ENCODE data around the gene CPTP. TPM values are rescaled to one million over a fixed set of nuclear protein-coding genes. Genes with fewer than 3 reads are reported as not detected.
"Not testable (repeated sequence)": the region's sequence is repeated elsewhere in the genome, so short reads cannot be mapped to it uniquely, and the experiment has no call there.

The CPTP gene
- total and polyA plus RNA-seq, 8 donors = 10.6 to 25.2 (median 15.0) TPM

- peaks cover 0 to 62% of the 10 kb centered on the region in 2 donors for H3K27me3 ChIP-seq
- intact Hi-C loops (cut with DNase I) = no loop called here
- ATAC-seq = no peak
Observed at GRCh38 chr1:1361982-1362423, 37.4 kb downstream of the CPTP start.

GRCh38 chr1:1364266-1364665 lies 39.7 kb downstream of the CPTP start:
- peaks cover 0 to 40% of the 10 kb centered on the region in 2 donors for H3K27me3 ChIP-seq
- DNase-seq = peak in 1 of 4 donors; percentile 65
- no peak for ATAC-seq
- no peaks in the 10 kb centered on the region for H3K36me3 ChIP-seq
- H3K27ac ChIP-seq = no peak overlapping the region
- no peak for TF ChIP-seq CTCF (IDR thresholded peaks at IDR 0.05)
- no peak overlapping the region for H3K4me3 ChIP-seq
- H3K9me3 ChIP-seq = peaks cover 0 to 3% of the 10 kb centered on the region in 2 donors
- peaks cover 3 to 7% of the 10 kb centered on the region in 2 donors for H3K4me1 ChIP-seq
- intact Hi-C loops (cut with DNase I) = no loop called here

More at GRCh38 chr1:1361982-1362423, 37.4 kb downstream of the CPTP start:
- H3K4me1 ChIP-seq = peaks cover 13% of the 10 kb centered on the region in 2 donors
- H3K4me3 ChIP-seq = no peak overlapping the region
- peak overlapping the region; percentile 48 to 87 for H3K27ac ChIP-seq
- no peaks in the 10 kb centered on the region for H3K9me3 ChIP-seq
- TF ChIP-seq CTCF (IDR thresholded peaks at IDR 0.05) = no peak
- no peaks in the 10 kb centered on the region for H3K36me3 ChIP-seq
- DNase-seq = peak in 2 of 4 donors; percentile 63 to 65

GRCh38 chr1:1365875-1366698 lies 41.5 kb downstream of the CPTP start:
- DNase-seq (no peak), ATAC-seq (no peak)
- Histone ChIP-seq H3K9me3 (peaks cover 0 to 3% of the 10 kb centered on the region in 2 donors), H3K36me3 (no peaks in the 10 kb centered on the region), H3K27ac (no peak overlapping the region), H3K4me3 (no peak overlapping the region), H3K27me3 (peaks cover 0 to 21% of the 10 kb centered on the region in 2 donors), H3K4me1 (peaks cover 0 to 3% of the 10 kb centered on the region in 2 donors)
- no peak for TF ChIP-seq CTCF (IDR thresholded peaks at IDR 0.05)
- intact Hi-C loops (cut with DNase I) = no loop called here

DNA sequence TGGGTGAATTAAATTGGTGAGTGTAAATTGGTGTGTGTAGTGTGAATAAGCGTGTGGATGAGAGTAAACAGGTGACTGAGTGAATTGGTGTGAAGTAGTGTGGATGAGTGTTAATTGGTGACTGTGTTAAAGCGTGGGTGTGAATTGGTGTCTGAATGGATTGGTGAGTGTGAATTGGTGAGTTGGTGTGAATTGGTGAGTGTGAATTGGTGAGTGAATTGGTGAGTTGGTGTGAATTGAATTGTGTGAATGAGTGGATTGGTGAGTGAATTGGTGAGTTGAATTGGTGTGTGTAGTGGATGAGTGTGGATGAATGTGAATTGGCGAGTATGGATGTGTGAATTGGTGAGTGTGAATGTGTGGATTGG lies 42.1 kb downstream of the CPTP start:
- TF ChIP-seq CTCF (IDR thresholded peaks at IDR 0.05) = no peak
- DNase-seq (no peak), ATAC-seq (no peak)
- intact Hi-C loops (cut with DNase I) = no loop called here
- H3K36me3 ChIP-seq = no peaks in the 10 kb centered on the region
- peaks cover 0 to 3% of the 10 kb centered on the region in 2 donors for H3K9me3 ChIP-seq
- H3K4me1 ChIP-seq = peaks cover 1 to 9% of the 10 kb centered on the region in 2 donors
- H3K4me3 ChIP-seq = no peak overlapping the region
- H3K27me3 ChIP-seq = peaks cover 0 to 15% of the 10 kb centered on the region in 2 donors
- H3K27ac ChIP-seq = no peak overlapping the region

DNA sequence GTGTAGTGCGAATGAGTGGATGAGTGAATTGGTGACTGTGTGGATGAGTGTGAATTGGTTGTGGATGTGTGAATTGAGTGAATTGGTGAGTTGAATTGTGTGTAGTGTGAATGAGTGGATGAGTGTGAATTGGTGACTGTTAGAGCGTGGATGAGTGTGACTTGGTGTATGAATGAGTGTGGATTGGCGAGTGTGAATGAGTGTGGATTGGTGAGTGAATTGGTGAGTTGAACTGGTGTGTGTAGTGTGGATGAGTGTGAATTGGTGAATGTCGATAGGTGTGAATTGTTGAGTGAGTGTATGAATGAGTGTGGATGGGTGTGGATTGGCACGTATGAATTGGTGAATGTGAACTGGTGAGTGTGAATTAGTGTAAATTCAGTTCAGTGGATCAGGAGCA lies 42.7 kb downstream of the CPTP start:
- intact Hi-C loops (cut with DNase I) = no loop called here
- peaks cover 0 to 9% of the 10 kb centered on the region in 2 donors for H3K27me3 ChIP-seq
- no peak for DNase-seq
- ATAC-seq = no peak
- peaks cover 0 to 3% of the 10 kb centered on the region in 2 donors for H3K9me3 ChIP-seq
- H3K4me3 ChIP-seq = no peak overlapping the region
- H3K36me3 ChIP-seq = no peaks in the 10 kb centered on the region
- no peak overlapping the region for H3K27ac ChIP-seq
- H3K4me1 ChIP-seq = peaks cover 7 to 16% of the 10 kb centered on the region in 2 donors
- TF ChIP-seq CTCF (IDR thresholded peaks at IDR 0.05) = no peak

DNA sequence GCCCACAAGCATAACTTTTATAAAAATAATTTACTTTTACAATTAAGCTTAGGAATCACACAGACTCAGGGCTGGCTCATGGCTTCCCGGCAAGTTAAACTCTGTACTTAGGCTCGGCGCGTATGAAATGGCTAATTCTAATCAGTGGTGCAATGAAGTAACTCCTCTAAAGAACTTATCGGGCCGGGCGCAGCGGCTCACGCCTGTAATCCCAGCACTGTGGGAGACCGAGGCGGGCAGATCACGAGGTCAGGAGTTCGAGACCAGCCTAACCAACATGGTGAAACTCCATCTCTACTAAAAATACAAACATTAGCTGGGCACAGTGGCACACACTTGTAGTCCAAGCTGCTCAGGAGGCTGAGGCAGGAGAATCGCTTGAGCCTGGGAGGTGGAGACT lies 45.5 kb downstream of the CPTP start:
- peaks cover 0 to 14% of the 10 kb centered on the region in 2 donors for H3K36me3 ChIP-seq
- H3K4me3 ChIP-seq; H3K9me3 ChIP-seq; ATAC-seq; H3K27me3 ChIP-seq; H3K27ac ChIP-seq; intact Hi-C loops (cut with DNase I): not testable (repeated sequence)
- peak in 1 of 4 donors; percentile 38 for DNase-seq
- H3K4me1 ChIP-seq = peaks cover 18 to 38% of the 10 kb centered on the region in 2 donors

Measured in left lung (tissue), 10 donors.